SK-N-SH (cell line): Measurements from ENCODE around the gene NOG. TPM values are rescaled to one million over a fixed set of nuclear protein-coding genes. Genes with fewer than 3 reads are reported as not detected.

Experiments used
- CTCF ChIA-PET: fragments of 300-600, 350-600 bp; formaldehyde crosslinking; extraction: SDS; loops from one replicate; lab custom pipeline; 2021; lab: Yijun Ruan, JAX
- POLR2A ChIA-PET: fragments of 350-600 bp; sonication (Branson Sonifier 250); formaldehyde crosslinking; extraction: SDS; loops from one replicate; lab custom pipeline; 2020; ENCODE audit warnings: antibody characterized with exemption, inconsistent platforms; lab: Yijun Ruan, JAX
- DNase-seq: peaks from one replicate; pipeline ENCODE4 v3.0.0; 2012
- H2AFZ ChIP-seq: fragments of 200-600 bp; sonication (generic); 2 replicates; pipeline ENCODE4 v1.8.1; 2016; ENCODE audit warnings: antibody characterized with exemption, mild to moderate bottlenecking, low read depth
- H3F3A ChIP-seq: fragments of 200-600 bp; sonication (generic); replicated peaks from 2 replicates; pipeline ENCODE3; 2016; ENCODE audit warnings: antibody characterized with exemption, mild to moderate bottlenecking; ENCODE audit not compliant: insufficient read depth
- H3K27ac ChIP-seq, 2 experiments: fragments of 200-500 bp in 1 of 2; fragments of 200-600 bp in 1 of 2; sonication (Bioruptor generic) in 1 of 2; sonication (generic), shearing (Covaris generic) in 1 of 2; 2 replicates each; pipeline versions ENCODE4 v1.5.1 to v1.6.1; 2014 to 2016; ENCODE audit warnings: low read depth in 2 of 2, inconsistent platforms in 1 of 2, low read length in 1 of 2, mild to moderate bottlenecking in 1 of 2, mixed read lengths in 1 of 2
- H3K27me3 ChIP-seq: fragments of 200-600 bp; sonication (generic), shearing (Covaris generic); 2 replicates; pipeline ENCODE4 v1.6.1; 2016; ENCODE audit warnings: mixed run types; ENCODE audit not compliant: insufficient read depth
- H3K36me3 ChIP-seq, 2 experiments: fragments of 200-500 bp in 1 of 2; fragments of 200-600 bp in 1 of 2; sonication (Bioruptor generic) in 1 of 2; sonication (generic) in 1 of 2; replicated peaks in 1 of 2; 2 replicates each; pipeline versions ENCODE3 to v1.5.1; 2014 to 2016; ENCODE audit warnings: low read length in 1 of 2, mild to moderate bottlenecking in 1 of 2; ENCODE audit not compliant: insufficient read depth in 2 of 2, control insufficient read depth in 1 of 2
- H3K4me1 ChIP-seq, 2 experiments: fragments of 200-500 bp in 1 of 2; fragments of 200-600 bp in 1 of 2; sonication (Bioruptor generic) in 1 of 2; sonication (generic), shearing (Covaris generic) in 1 of 2; 2 replicates each; pipeline versions ENCODE4 v1.5.1 to v1.6.1; 2014 to 2016; ENCODE audit warnings: low read depth in 1 of 2, low read length in 1 of 2, mixed run types in 1 of 2; ENCODE audit not compliant: insufficient read depth in 2 of 2, control insufficient read depth in 1 of 2
- H3K4me2 ChIP-seq: fragments of 200-600 bp; sonication (generic), shearing (Covaris generic); 2 replicates; pipeline ENCODE4 v1.6.1; 2017; ENCODE audit warnings: mixed run types
- H3K4me3 ChIP-seq, 2 experiments: fragments of 200-500 bp in 1 of 2; fragments of 200-600 bp in 1 of 2; sonication (Bioruptor generic) in 1 of 2; sonication (generic), shearing (Covaris generic) in 1 of 2; 2 replicates each; pipeline versions ENCODE4 v1.5.1 to v1.8.1; 2014 to 2016; ENCODE audit warnings: low read depth in 2 of 2, inconsistent platforms in 1 of 2, low read length in 1 of 2, mild to moderate bottlenecking in 1 of 2, mixed read lengths in 1 of 2, moderate library complexity in 1 of 2
- H3K79me2 ChIP-seq: fragments of 200-600 bp; sonication (generic); 2 replicates; pipeline ENCODE4 v1.8.1; 2017; ENCODE audit warnings: mild to moderate bottlenecking; ENCODE audit not compliant: insufficient read depth
- H3K9ac ChIP-seq: fragments of 200-600 bp; sonication (generic); 2 replicates; pipeline ENCODE4 v1.6.1; 2017; ENCODE audit warnings: mixed run types
- H3K9me2 ChIP-seq: fragments of 200-600 bp; sonication (generic); 2 replicates; pipeline ENCODE4 v1.6.1; 2017; ENCODE audit warnings: mixed run types
- H3K9me3 ChIP-seq: fragments of 200-600 bp; sonication (generic); 2 replicates; pipeline ENCODE4 v1.6.1; 2017; ENCODE audit warnings: mixed run types, mild to moderate bottlenecking, moderate library complexity
- H4K20me1 ChIP-seq: fragments of 200-600 bp; sonication (generic); 2 replicates; pipeline ENCODE4 v1.6.1; 2017; ENCODE audit warnings: mild to moderate bottlenecking, mixed run types; ENCODE audit not compliant: insufficient read depth
- CHD2 ChIP-seq: fragments of 150-350 bp; IDR thresholded peaks from 2 replicates; pipeline ENCODE4 v1.6.1; 2018; ENCODE audit warnings: low read length; ENCODE audit not compliant: partially characterized antibody
- ELF1 ChIP-seq: IDR thresholded peaks from 2 replicates; pipeline ENCODE4 v1.4.0; 2012
- EP300 ChIP-seq, 2 experiments: IDR thresholded peaks; 2 replicates each; pipeline versions ENCODE4 v1.4.0 to v1.6.1; 2012; ENCODE audit warnings: borderline replicate concordance in 1 of 2, low read depth in 1 of 2, low read length in 1 of 2
- EZH2phosphoT487 ChIP-seq: fragments of 200-600 bp; sonication (generic); IDR thresholded peaks from 2 replicates; pipeline ENCODE4 v1.6.1; 2017; ENCODE audit warnings: low read depth, mixed run types, mild to moderate bottlenecking, antibody characterized with exemption, moderate library complexity, borderline replicate concordance
- FOXM1 ChIP-seq: IDR thresholded peaks from 2 replicates; pipeline ENCODE4 v1.4.0; 2012; ENCODE audit warnings: low read depth, mild to moderate bottlenecking
- GATA2 ChIP-seq: sonication (generic); formaldehyde crosslinking; IDR thresholded peaks from 2 replicates; pipeline ENCODE4 v1.5.0; 2020; ENCODE audit warnings: mild to moderate bottlenecking, missing genetic modification reagents
- JUND ChIP-seq: IDR thresholded peaks from 2 replicates; pipeline ENCODE4 v1.4.0; 2012
- MXI1 ChIP-seq: IDR thresholded peaks from 2 replicates; pipeline ENCODE4 v1.6.1; 2012; ENCODE audit warnings: mild to moderate bottlenecking, low read depth, low read length, improper control_type of control experiment
- NRF1 ChIP-seq: IDR thresholded peaks from 2 replicates; pipeline ENCODE4 v1.6.1; 2012; ENCODE audit warnings: low read depth, mild to moderate bottlenecking, low read length
- TEAD4 ChIP-seq: IDR thresholded peaks from 2 replicates; pipeline ENCODE4 v1.4.0; 2012; ENCODE audit warnings: mild to moderate bottlenecking, borderline replicate concordance; ENCODE audit not compliant: insufficient read depth
- WGBS: methylation state at CpG from one replicate; pipeline ENCODE4 v1.1.6; 2017; ENCODE audit warnings: low lambda C conversion rate; 5-methylcytosine and 5-hydroxymethylcytosine counted together
- polyA plus RNA-seq, 3 experiments: library from polyadenylated mRNA; depleted of rRNA; stranded (reverse); fragments of >200 nt; gene quantifications; 2 replicates each; pipeline ENCODE4 v1.2.3, GENCODE V29; 2012
- TF ChIP-seq, protein P1 (sequence below): IDR thresholded peaks from 2 replicates; pipeline ENCODE4 v1.4.0; 2012; ENCODE audit warnings: low read depth, borderline replicate concordance
- TF ChIP-seq, protein P2 (sequence below): fragments of 150-350 bp; IDR thresholded peaks from 2 replicates; pipeline ENCODE4 v1.6.1; 2017; ENCODE audit warnings: antibody characterized with exemption, low read length, low read depth, borderline replicate concordance
- TF ChIP-seq, protein P3 (sequence below): IDR thresholded peaks from 2 replicates; pipeline ENCODE4 v1.6.1; 2012; ENCODE audit warnings: mild to moderate bottlenecking, low read depth, low read length, moderate library complexity

The NOG gene
- polyA plus RNA-seq, 1 of the 3 experiments (the other 2 are of a cell fraction) = 3.1 TPM

DNA sequence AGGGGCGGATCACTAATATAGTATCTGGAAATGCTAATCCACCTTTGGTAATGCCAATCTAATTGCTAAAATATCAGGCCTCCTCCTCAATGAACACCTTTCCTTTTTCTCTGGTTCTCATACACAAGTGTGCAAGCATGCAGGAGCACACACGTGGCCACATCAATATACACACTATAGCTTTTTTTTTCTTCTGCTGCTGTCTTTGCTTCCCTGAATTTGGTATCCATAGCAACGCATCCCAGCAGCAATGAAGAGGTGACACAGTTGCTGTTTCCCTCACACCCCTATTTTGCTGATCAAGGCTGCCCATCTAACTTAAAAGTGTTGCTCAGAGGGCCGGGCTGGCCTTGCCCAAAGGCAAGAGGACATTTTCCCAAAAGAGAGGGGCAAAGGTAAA lies 15.4 kb downstream of the NOG start:
- H3K9me3 ChIP-seq = no peaks in the 10 kb centered on the region
- no peaks in the 10 kb centered on the region for H3K9me2 ChIP-seq
- DNase-seq = no peak
- no peak overlapping the region for H3K9ac ChIP-seq
- H3K4me2 ChIP-seq = no peak overlapping the region
- no peak overlapping the region for H3K4me3 ChIP-seq
- no peaks in the 10 kb centered on the region for H3F3A ChIP-seq
- no peak overlapping the region for H2AFZ ChIP-seq
- no peaks in the 10 kb centered on the region for H4K20me1 ChIP-seq
- H3K27ac ChIP-seq = no peak overlapping the region
- H3K27me3 ChIP-seq = no peaks in the 10 kb centered on the region
- 36% methylated on average over 4 of the region's 4 CpGs for WGBS
- POLR2A ChIA-PET = no interaction called here
- no peaks in the 10 kb centered on the region for H3K36me3 ChIP-seq
- TF ChIP-seq FOXM1 (no peak), NRF1 (no peak), ELF1 (no peak), MXI1 (no peak), JUND (no peak), CHD2 (no peak), TEAD4 (no peak), GATA2 (CRISPR knock-in tag) (no peak), EZH2phosphoT487 (no peak), EP300 (IDR thresholded peaks at IDR 0.05; ENCODE audit: borderline replicate concordance in 1 of 2, low read depth in 1 of 2, low read length in 1 of 2) (no peak)
- TF ChIP-seq, protein P1, sequence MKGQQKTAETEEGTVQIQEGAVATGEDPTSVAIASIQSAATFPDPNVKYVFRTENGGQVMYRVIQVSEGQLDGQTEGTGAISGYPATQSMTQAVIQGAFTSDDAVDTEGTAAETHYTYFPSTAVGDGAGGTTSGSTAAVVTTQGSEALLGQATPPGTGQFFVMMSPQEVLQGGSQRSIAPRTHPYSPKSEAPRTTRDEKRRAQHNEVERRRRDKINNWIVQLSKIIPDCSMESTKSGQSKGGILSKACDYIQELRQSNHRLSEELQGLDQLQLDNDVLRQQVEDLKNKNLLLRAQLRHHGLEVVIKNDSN = no peak
- TF ChIP-seq, protein P2, sequence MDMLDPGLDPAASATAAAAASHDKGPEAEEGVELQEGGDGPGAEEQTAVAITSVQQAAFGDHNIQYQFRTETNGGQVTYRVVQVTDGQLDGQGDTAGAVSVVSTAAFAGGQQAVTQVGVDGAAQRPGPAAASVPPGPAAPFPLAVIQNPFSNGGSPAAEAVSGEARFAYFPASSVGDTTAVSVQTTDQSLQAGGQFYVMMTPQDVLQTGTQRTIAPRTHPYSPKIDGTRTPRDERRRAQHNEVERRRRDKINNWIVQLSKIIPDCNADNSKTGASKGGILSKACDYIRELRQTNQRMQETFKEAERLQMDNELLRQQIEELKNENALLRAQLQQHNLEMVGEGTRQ = no peak
- TF ChIP-seq, protein P3, sequence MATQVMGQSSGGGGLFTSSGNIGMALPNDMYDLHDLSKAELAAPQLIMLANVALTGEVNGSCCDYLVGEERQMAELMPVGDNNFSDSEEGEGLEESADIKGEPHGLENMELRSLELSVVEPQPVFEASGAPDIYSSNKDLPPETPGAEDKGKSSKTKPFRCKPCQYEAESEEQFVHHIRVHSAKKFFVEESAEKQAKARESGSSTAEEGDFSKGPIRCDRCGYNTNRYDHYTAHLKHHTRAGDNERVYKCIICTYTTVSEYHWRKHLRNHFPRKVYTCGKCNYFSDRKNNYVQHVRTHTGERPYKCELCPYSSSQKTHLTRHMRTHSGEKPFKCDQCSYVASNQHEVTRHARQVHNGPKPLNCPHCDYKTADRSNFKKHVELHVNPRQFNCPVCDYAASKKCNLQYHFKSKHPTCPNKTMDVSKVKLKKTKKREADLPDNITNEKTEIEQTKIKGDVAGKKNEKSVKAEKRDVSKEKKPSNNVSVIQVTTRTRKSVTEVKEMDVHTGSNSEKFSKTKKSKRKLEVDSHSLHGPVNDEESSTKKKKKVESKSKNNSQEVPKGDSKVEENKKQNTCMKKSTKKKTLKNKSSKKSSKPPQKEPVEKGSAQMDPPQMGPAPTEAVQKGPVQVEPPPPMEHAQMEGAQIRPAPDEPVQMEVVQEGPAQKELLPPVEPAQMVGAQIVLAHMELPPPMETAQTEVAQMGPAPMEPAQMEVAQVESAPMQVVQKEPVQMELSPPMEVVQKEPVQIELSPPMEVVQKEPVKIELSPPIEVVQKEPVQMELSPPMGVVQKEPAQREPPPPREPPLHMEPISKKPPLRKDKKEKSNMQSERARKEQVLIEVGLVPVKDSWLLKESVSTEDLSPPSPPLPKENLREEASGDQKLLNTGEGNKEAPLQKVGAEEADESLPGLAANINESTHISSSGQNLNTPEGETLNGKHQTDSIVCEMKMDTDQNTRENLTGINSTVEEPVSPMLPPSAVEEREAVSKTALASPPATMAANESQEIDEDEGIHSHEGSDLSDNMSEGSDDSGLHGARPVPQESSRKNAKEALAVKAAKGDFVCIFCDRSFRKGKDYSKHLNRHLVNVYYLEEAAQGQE = no peak
- TF ChIP-seq, all 33 proteins: peak for 0
- H3K4me1 ChIP-seq = no peaks in the 10 kb centered on the region
- H3K79me2 ChIP-seq = no peaks in the 10 kb centered on the region
- CTCF ChIA-PET = interaction anchor here (3.9 kb wide), 1 partner anchor 15 kb away, joined by 25 read pairs; the partner anchor contains the start of gene NOG
